ENCODE results near the gene FUT3. TPM values are rescaled to one million over a fixed set of nuclear protein-coding genes. Genes with fewer than 3 reads are reported as not detected.

Gene FUT3
- total RNA-seq, 1 experiment from 2014 or later: not detected

DNA sequence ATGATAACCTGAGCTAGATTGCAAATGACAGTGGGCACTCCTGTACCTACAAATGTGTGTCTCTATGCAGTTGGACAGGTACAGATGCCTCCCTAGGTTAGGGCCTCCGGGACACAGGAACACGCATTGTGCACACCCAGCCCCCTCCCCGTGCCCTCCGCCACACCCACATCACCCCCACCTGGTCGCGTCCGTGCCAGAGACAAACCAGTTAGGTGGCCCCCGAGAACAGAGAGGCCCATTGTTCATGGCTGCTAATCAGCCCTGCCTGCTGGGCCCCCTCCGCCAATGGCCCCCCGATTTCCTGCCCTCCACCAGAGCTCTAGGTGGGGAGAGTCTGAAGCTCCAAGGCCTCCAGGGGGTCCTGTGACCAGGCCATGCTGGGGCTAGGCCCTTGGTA lies 32.7 kb downstream of the FUT3 start:
- H3K23me2 ChIP-seq (ENCODE audit: insufficient read length, low read depth, low read length, poor library complexity, severe bottlenecking): no peaks in the 10 kb centered on the region
- no peak overlapping the region for H3T11ph ChIP-seq (ENCODE audit: low read length)
- no peak overlapping the region for H2BK12ac ChIP-seq (ENCODE audit: insufficient read length, low read depth, low read length)
- no peak overlapping the region for H4K8ac ChIP-seq (replicated peaks; ENCODE audit: insufficient read length, low read depth, low read length)
- Mint-ChIP-seq H3K27me3 (ENCODE audit: low read depth) (peaks cover 34% of the 10 kb centered on the region), H3K36me3 (ENCODE audit: insufficient read depth in 1 of 3, low read depth in 3 of 3) (no peaks in the 10 kb centered on the region), H3K4me3 (no peak overlapping the region), H3K27ac (no peak overlapping the region), H3K4me1 (no peaks in the 10 kb centered on the region), H3K9me3 (peaks cover 0 to 1% of the 10 kb centered on the region in 2 experiments; a peak in 1 of 5 replicates)
- no peak overlapping the region for H3K14ac ChIP-seq (ENCODE audit: insufficient read depth, low read length)
- H3K79me2 ChIP-seq (ENCODE audit: insufficient read depth, low read length): no peaks in the 10 kb centered on the region
- no peak for DNase-seq
- H3K4ac ChIP-seq (ENCODE audit: low read depth, low read length): no peak overlapping the region
- no peak overlapping the region for H3K56ac ChIP-seq (ENCODE audit: insufficient read length, low read depth, low read length)
- no CpG with 5 or more reads among the region's 10 CpGs for WGBS (ENCODE audit: extremely low coverage, insufficient read length, low lambda C conversion rate)
- H3K27ac ChIP-seq (ENCODE audit: insufficient read length, low read depth, low read length): no peak overlapping the region
- H2AFZ ChIP-seq (ENCODE audit: low read length): no peak overlapping the region
- H2BK120ac ChIP-seq (ENCODE audit: low read depth, low read length, poor library complexity, severe bottlenecking): no peak overlapping the region
- no peaks in the 10 kb centered on the region for H3K4me1 ChIP-seq (ENCODE audit: insufficient read depth, low read length)
- no peak overlapping the region for H2BK20ac ChIP-seq (ENCODE audit: low read depth, low read length, poor library complexity, severe bottlenecking)
- TF ChIP-seq, protein P1, sequence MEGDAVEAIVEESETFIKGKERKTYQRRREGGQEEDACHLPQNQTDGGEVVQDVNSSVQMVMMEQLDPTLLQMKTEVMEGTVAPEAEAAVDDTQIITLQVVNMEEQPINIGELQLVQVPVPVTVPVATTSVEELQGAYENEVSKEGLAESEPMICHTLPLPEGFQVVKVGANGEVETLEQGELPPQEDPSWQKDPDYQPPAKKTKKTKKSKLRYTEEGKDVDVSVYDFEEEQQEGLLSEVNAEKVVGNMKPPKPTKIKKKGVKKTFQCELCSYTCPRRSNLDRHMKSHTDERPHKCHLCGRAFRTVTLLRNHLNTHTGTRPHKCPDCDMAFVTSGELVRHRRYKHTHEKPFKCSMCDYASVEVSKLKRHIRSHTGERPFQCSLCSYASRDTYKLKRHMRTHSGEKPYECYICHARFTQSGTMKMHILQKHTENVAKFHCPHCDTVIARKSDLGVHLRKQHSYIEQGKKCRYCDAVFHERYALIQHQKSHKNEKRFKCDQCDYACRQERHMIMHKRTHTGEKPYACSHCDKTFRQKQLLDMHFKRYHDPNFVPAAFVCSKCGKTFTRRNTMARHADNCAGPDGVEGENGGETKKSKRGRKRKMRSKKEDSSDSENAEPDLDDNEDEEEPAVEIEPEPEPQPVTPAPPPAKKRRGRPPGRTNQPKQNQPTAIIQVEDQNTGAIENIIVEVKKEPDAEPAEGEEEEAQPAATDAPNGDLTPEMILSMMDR (conservative IDR thresholded peaks at IDR 0.05): no peak
- no peaks in the 10 kb centered on the region for H3K27me3 ChIP-seq (ENCODE audit: insufficient read depth, low read length)
- H2BK15ac ChIP-seq (ENCODE audit: low read depth, low read length): no peak overlapping the region
- no peak overlapping the region for H2AK5ac ChIP-seq (ENCODE audit: insufficient read length, low read length)
- no peaks in the 10 kb centered on the region for H3K79me1 ChIP-seq (ENCODE audit: insufficient read depth, low read depth, low read length, poor library complexity, severe bottlenecking)
- H4K91ac ChIP-seq (ENCODE audit: insufficient read length, low read depth, low read length): no peak overlapping the region
- H4K5ac ChIP-seq (ENCODE audit: insufficient read length, low read depth, low read length): no peak overlapping the region
- no peak overlapping the region for H3K23ac ChIP-seq (ENCODE audit: insufficient read length, low read depth, low read length)
- H3K18ac ChIP-seq (ENCODE audit: insufficient read length, low read depth, low read length): no peak overlapping the region
- no peak overlapping the region for H3K4me2 ChIP-seq (ENCODE audit: insufficient read depth, insufficient read length, low read length)
- H4K20me1 ChIP-seq (ENCODE audit: control insufficient read depth, insufficient read depth, insufficient read length): no peaks in the 10 kb centered on the region
- no peak overlapping the region for H3K9ac ChIP-seq (ENCODE audit: extremely low read depth, insufficient read length, low read length)
- no peak overlapping the region for H2BK5ac ChIP-seq (ENCODE audit: insufficient read length, low read length)
- no peaks in the 10 kb centered on the region for H3K9me3 ChIP-seq (ENCODE audit: control insufficient read depth, low read depth, low read length)

Data from H9 (cell line).